GM12875 (cell line): Measurements from ENCODE around the gene INHBC.

Source experiments
- H3K4me3 ChIP-seq: one replicate; pipeline ENCODE4 v1.5.1; 2011; ENCODE audit warnings: low read depth, low read length, control low read depth
- CTCF ChIP-seq: IDR thresholded peaks from 2 replicates; pipeline ENCODE4 v1.5.1; 2011; ENCODE audit warnings: low read depth, mild to moderate bottlenecking, control low read depth, inconsistent platforms, low read length, moderate library complexity, borderline replicate concordance; ENCODE audit not compliant: insufficient read depth

The INHBC gene

GRCh38 chr12:57479043-57479375 lies 44.4 kb downstream of the INHBC start:
- peak overlapping the region; percentile 81 for H3K4me3 ChIP-seq
- TF ChIP-seq CTCF = no peak

GRCh38 chr12:57479376-57480115 lies 45.0 kb downstream of the INHBC start, which contains the start of gene ARHGAP9:
Gene ARHGAP9, minus strand, starts transcription at chr12:57479866. Its CDS starts 460 bp downstream, at chr12:57479406.
- H3K4me3 ChIP-seq = peak within 1 kb of the TSS; percentile 81
- no peak for TF ChIP-seq CTCF

GRCh38 chr12:57481671-57482070 lies 47.1 kb downstream of the INHBC start:
- no peak for TF ChIP-seq CTCF

GRCh38 chr12:57483466-57483865 lies 48.9 kb downstream of the INHBC start:
- no peak for TF ChIP-seq CTCF
- H3K4me3 ChIP-seq = no peak overlapping the region

More at GRCh38 chr12:57481671-57482070, 47.1 kb downstream of the INHBC start:
- H3K4me3 ChIP-seq = no peak overlapping the region

GRCh38 chr12:57485695-57486094 lies 51.1 kb downstream of the INHBC start:
- TF ChIP-seq CTCF = no peak
- H3K4me3 ChIP-seq = no peak overlapping the region

- no peak for TF ChIP-seq CTCF
- H3K4me3 ChIP-seq = no peak overlapping the region
Observed at GRCh38 chr12:57487055-57487596, 52.5 kb downstream of the INHBC start.
